A673 (cell line): ENCODE measurements around the gene ZNF43. TPM values are rescaled to one million over a fixed set of nuclear protein-coding genes. Genes with fewer than 3 reads are reported as not detected.
A peak's percentile ranks its signal among the peaks of the same experiment; 100 is the strongest.

Experiments
- BruUV-seq: library from RNA; stranded (reverse); fragments of 400-500 nt; replicated peaks from 2 replicates; lab custom pipeline; 2021; lab: Mats Ljungman, UMichigan
- CTCF ChIA-PET: fragments of 300-600 bp; sonication (Branson Sonifier 250); formaldehyde crosslinking; loops from one replicate; lab custom pipeline; 2022; ENCODE audit warnings: antibody characterized with exemption; lab: Charles Lee
- POLR2A ChIA-PET: fragments of 300-600 bp; sonication (Branson Sonifier 250); formaldehyde crosslinking; loops from one replicate; lab custom pipeline; 2022; ENCODE audit warnings: antibody characterized with exemption; ENCODE audit not compliant: low non-redundant PET; lab: Charles Lee
- DNase-seq: peaks from one replicate; pipeline ENCODE4 v3.0.0-alpha.2; 2015; ENCODE audit warnings: low spot score
- H3K27ac ChIP-seq: fragments of 200-600 bp; sonication (generic); 2 replicates; pipeline ENCODE4 v1.5.1; 2016; ENCODE audit warnings: mixed run types, low read depth, mild to moderate bottlenecking, mixed read lengths, antibody characterized with exemption, low read length; ENCODE audit not compliant: poor library complexity, severe bottlenecking
- H3K27me3 ChIP-seq: fragments of 200-600 bp; sonication (generic); replicated peaks from 2 replicates; pipeline ENCODE4 v1.6.1; 2017; ENCODE audit warnings: mixed run types, low read depth, mild to moderate bottlenecking, mixed read lengths, antibody characterized with exemption, low read length; ENCODE audit not compliant: insufficient read depth, poor library complexity
- H3K36me3 ChIP-seq: fragments of 200-600 bp; sonication (generic); 2 replicates; pipeline ENCODE4 v1.6.1; 2016; ENCODE audit warnings: mixed run types, mild to moderate bottlenecking, mixed read lengths, antibody characterized with exemption, low read length; ENCODE audit not compliant: insufficient read depth, poor library complexity, severe bottlenecking
- H3K4me1 ChIP-seq: fragments of 200-600 bp; sonication (generic); 2 replicates; pipeline ENCODE4 v1.6.1; 2017; ENCODE audit warnings: mixed run types, mild to moderate bottlenecking, mixed read lengths, antibody characterized with exemption, low read length; ENCODE audit not compliant: insufficient read depth, poor library complexity, severe bottlenecking
- H3K4me3 ChIP-seq: fragments of 200-600 bp; sonication (generic); 2 replicates; pipeline ENCODE4 v1.5.1; 2016; ENCODE audit warnings: low read depth, mixed run types, mild to moderate bottlenecking, mixed read lengths, low read length; ENCODE audit not compliant: poor library complexity, severe bottlenecking
- H3K9me3 ChIP-seq: fragments of 200-600 bp; sonication (generic); 2 replicates; pipeline ENCODE4 v1.6.1; 2016; ENCODE audit warnings: mixed run types, low read depth, mild to moderate bottlenecking, mixed read lengths, antibody characterized with exemption, low read length; ENCODE audit not compliant: poor library complexity, severe bottlenecking
- EZH2 ChIP-seq: fragments of 200-600 bp; sonication (generic); IDR thresholded peaks from 2 replicates; pipeline ENCODE4 v1.6.1; 2017; ENCODE audit warnings: borderline replicate concordance, low read depth, mild to moderate bottlenecking, mixed read lengths, antibody characterized with exemption, low read length; ENCODE audit not compliant: poor library complexity, severe bottlenecking
- intact Hi-C: fragments of 100-400 bp; cut with micrococcal nuclease; formaldehyde crosslinking; loops from one replicate; pipeline ENCODE4 v1.10.0; 2022; ENCODE audit not compliant: unreplicated experiment
- total RNA-seq: library from RNA; stranded (reverse); gene quantifications from 2 replicates; pipeline ENCODE4 v1.2.3, GENCODE V29; 2021
- TF ChIP-seq, protein P1 (sequence below): fragments of 300-800, 200-600 bp; sonication (generic); conservative IDR thresholded peaks from 2 replicates; pipeline ENCODE4 v1.5.1; 2017; ENCODE audit warnings: low read depth, mild to moderate bottlenecking, antibody characterized with exemption, low read length, moderate library complexity, mixed read lengths

ZNF43 gene
- total RNA-seq, 1 experiment from 2014 or later, result 31.9 TPM

DNA sequence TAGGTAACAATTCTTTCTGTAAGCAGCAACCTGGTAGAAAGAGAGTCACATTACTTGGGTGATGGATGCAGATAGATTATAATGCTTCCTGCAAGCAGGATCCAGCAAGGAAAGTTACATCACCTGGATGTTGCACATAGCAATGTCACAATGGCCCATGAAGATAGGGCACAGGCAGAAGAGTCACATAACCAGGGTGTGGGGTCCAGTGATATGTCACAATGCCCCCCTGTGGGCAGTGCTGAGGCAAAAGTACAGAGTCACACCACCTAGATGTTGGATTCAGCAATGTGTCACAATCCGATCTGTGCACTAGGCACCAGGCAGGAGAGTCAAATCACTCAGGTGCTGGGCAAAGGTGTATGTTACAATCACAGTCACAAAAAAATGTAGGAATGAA is 4.0 kb upstream of the ZNF43 start:
- no TSS peak for BruUV-seq
- Histone ChIP-seq H3K27ac (no peak overlapping the region), H3K9me3 (no peaks in the 10 kb centered on the region), H3K27me3 (no peaks in the 10 kb centered on the region), H3K4me3 (no peak overlapping the region), H3K36me3 (peaks cover 56% of the 10 kb centered on the region), H3K4me1 (peaks cover 3% of the 10 kb centered on the region)
- intact Hi-C loops, result no loop called here
- CTCF ChIA-PET, result no interaction called here
- POLR2A ChIA-PET, result no interaction called here
- no peak for DNase-seq
- TF ChIP-seq, protein P1, sequence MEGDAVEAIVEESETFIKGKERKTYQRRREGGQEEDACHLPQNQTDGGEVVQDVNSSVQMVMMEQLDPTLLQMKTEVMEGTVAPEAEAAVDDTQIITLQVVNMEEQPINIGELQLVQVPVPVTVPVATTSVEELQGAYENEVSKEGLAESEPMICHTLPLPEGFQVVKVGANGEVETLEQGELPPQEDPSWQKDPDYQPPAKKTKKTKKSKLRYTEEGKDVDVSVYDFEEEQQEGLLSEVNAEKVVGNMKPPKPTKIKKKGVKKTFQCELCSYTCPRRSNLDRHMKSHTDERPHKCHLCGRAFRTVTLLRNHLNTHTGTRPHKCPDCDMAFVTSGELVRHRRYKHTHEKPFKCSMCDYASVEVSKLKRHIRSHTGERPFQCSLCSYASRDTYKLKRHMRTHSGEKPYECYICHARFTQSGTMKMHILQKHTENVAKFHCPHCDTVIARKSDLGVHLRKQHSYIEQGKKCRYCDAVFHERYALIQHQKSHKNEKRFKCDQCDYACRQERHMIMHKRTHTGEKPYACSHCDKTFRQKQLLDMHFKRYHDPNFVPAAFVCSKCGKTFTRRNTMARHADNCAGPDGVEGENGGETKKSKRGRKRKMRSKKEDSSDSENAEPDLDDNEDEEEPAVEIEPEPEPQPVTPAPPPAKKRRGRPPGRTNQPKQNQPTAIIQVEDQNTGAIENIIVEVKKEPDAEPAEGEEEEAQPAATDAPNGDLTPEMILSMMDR, result no peak
- no peak for TF ChIP-seq EZH2

DNA sequence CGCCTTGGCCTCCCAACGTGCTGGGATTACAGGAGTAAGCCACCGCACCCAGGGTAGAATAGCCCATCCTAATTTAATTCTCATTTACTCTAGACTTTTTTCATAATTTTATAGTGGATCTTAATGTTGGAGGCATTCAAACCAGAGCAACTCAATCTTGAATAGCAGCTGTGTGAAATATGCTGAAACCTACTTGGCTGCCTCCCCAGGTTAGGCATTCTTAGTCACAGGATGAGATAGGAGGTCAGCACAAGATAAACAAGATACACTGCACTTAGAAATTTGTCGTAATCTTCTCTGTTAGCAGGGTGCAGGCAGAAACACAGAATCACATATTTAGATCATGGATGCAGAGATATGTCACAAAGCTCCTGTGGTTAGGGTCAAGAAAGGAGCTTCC is 2.7 kb upstream of the ZNF43 start:
- BruUV-seq, result no TSS peak
- intact Hi-C loops, result no loop called here

DNA sequence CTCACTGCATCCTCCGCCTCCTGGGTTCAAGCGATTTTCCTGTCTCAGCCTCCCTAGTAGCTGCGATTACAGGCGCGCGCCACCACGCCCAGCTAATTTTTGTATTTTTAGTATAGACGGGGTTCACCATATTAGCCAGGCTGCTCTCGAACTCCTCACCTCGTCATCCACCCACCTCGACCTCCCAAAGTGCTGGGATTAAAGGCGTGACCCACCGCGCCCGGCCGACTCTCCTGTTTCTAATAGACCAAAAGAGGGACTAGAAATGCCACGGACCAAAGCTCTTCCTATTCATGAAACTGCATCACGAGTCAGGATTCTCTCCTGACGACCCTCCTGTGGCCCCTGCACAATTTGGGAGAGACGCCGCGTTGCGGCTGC is 563 bp downstream of the ZNF43 start:
- peak overlapping the region; percentile 92 for H3K27ac ChIP-seq
- CTCF ChIA-PET, result interaction anchor here (1.1 kb wide), 1 partner anchor 17 kb away, joined by 3 read pairs; no protein-coding TSS in a partner anchor
- peaks cover 20% of the 10 kb centered on the region for H3K36me3 ChIP-seq
- H3K4me1 ChIP-seq, result peaks cover 3% of the 10 kb centered on the region
- H3K9me3 ChIP-seq, result peaks cover 37% of the 10 kb centered on the region
- no peak for DNase-seq
- POLR2A ChIA-PET, result interaction anchor here (1.5 kb wide), 1 partner anchor 17 kb away, joined by 4 read pairs; no protein-coding TSS in a partner anchor
- intact Hi-C loops, result no loop called here
- BruUV-seq, result no TSS peak
- TF ChIP-seq EZH2, result no peak
- TF ChIP-seq, protein P1, result no peak
- no peaks in the 10 kb centered on the region for H3K27me3 ChIP-seq
- H3K4me3 ChIP-seq, result peak overlapping the region; percentile 72

More for the DNA sequence above, 2.7 kb upstream of the ZNF43 start:
- CTCF ChIA-PET, result no interaction called here
- H3K36me3 ChIP-seq, result peaks cover 50% of the 10 kb centered on the region
- no peaks in the 10 kb centered on the region for H3K27me3 ChIP-seq
- no peak for DNase-seq
- TF ChIP-seq EZH2, result no peak
- TF ChIP-seq, protein P1, result no peak
- no peak overlapping the region for H3K27ac ChIP-seq
- POLR2A ChIA-PET, result no interaction called here
- H3K9me3 ChIP-seq, result peaks cover 10% of the 10 kb centered on the region
- H3K4me3 ChIP-seq, result no peak overlapping the region
- H3K4me1 ChIP-seq, result peaks cover 3% of the 10 kb centered on the region
